ENCODE measurements around the gene PIBF1.

- no peak for TF ChIP-seq CTCF (IDR thresholded peaks at IDR 0.05; ENCODE audit: low read depth, low read length, missing input control)
- TF ChIP-seq MAX (IDR thresholded peaks at IDR 0.05), result no peak
- no peak for TF ChIP-seq GABPA (IDR thresholded peaks at IDR 0.05 in 1 of 2, conservative IDR thresholded peaks at IDR 0.05 in 1 of 2)
- no peak for TF ChIP-seq EGR1 (IDR thresholded peaks at IDR 0.05; ENCODE audit: low read depth in 2 of 2)
- TF ChIP-seq RAD21 (IDR thresholded peaks at IDR 0.05), result no peak
These were observed 254.6 kb downstream of the PIBF1 start for GRCh38 chr13:73036566-73036965.
